CD4-positive, alpha-beta T cell (primary cell): ENCODE data around the gene C5orf24. TPM values are rescaled to one million over a fixed set of nuclear protein-coding genes. Genes with fewer than 3 reads are reported as not detected.

Experiments
- ATAC-seq: fragments of 200-7000 bp; cut with Tn5 transposase; one replicate; pipeline ENCODE4 v1.10.0; 2022; ENCODE audit warnings: mild to moderate bottlenecking; ENCODE audit not compliant: poor library complexity
- CTCF ChIA-PET: fragments of 350-600 bp; sonication (Branson Sonifier 250); formaldehyde crosslinking; loops from one replicate; lab custom pipeline; 2021; ENCODE audit warnings: antibody characterized with exemption, inconsistent platforms; lab: Charles Lee
- POLR2A ChIA-PET: fragments of 350-600 bp; sonication (Branson Sonifier 250); formaldehyde crosslinking; loops from one replicate; lab custom pipeline; 2021; ENCODE audit warnings: antibody characterized with exemption, inconsistent platforms; lab: Charles Lee
- DNase-seq, 14 experiments: peaks; one replicate each; pipeline ENCODE4 v3.0.0-alpha.2; 2013 to 2020; ENCODE audit warnings: mixed read lengths in 2 of 14
- H3K27ac ChIP-seq, 2 donors: one replicate each; pipeline versions ENCODE4 v1.5.1 to v1.7.0; 2013; ENCODE audit warnings: low read length in 2 of 2, low read depth in 1 of 2, mild to moderate bottlenecking in 1 of 2
- H3K27me3 ChIP-seq, 2 experiments: 1 replicate in 1 of 2; 2 replicates in 1 of 2; pipeline versions ENCODE4 v1.6.1 to v1.7.0; 2013; ENCODE audit warnings: low read length in 2 of 2, control low read depth in 1 of 2, mild to moderate bottlenecking in 1 of 2, moderate library complexity in 1 of 2; ENCODE audit not compliant: insufficient read depth in 2 of 2, control insufficient read depth in 1 of 2
- H3K36me3 ChIP-seq: one replicate; pipeline ENCODE4 v1.6.1; 2013; ENCODE audit warnings: low read length, control low read depth; ENCODE audit not compliant: insufficient read depth
- H3K4me1 ChIP-seq: one replicate; pipeline ENCODE4 v1.6.1; 2013; ENCODE audit warnings: low read length, control low read depth; ENCODE audit not compliant: insufficient read depth
- H3K4me3 ChIP-seq: one replicate; pipeline ENCODE4 v1.5.1; 2013; ENCODE audit warnings: mild to moderate bottlenecking, low read length, moderate library complexity
- H3K9me3 ChIP-seq, 2 experiments: 1 replicate in 1 of 2; 2 replicates in 1 of 2; pipeline versions ENCODE4 v1.6.1 to v1.7.0; 2013; ENCODE audit warnings: low read length in 2 of 2, mild to moderate bottlenecking in 2 of 2, control low read depth in 1 of 2, moderate library complexity in 1 of 2; ENCODE audit not compliant: control insufficient read depth in 1 of 2, insufficient read depth in 1 of 2
- H3K27ac Mint-ChIP-seq: one replicate; pipeline ENCODE4 v1.8.0; 2020; ENCODE audit warnings: mixed read lengths
- H3K27me3 Mint-ChIP-seq: one replicate; pipeline ENCODE4 v1.8.0; 2021; ENCODE audit warnings: mixed read lengths
- H3K36me3 Mint-ChIP-seq: one replicate; pipeline ENCODE4 v1.8.0; 2021; ENCODE audit warnings: low read depth, mixed read lengths
- H3K4me1 Mint-ChIP-seq: one replicate; pipeline ENCODE4 v1.8.0; 2021; ENCODE audit warnings: low read depth, mixed read lengths
- H3K4me3 Mint-ChIP-seq: one replicate; pipeline ENCODE4 v1.8.0; 2020; ENCODE audit warnings: mild to moderate bottlenecking, mixed read lengths
- H3K9me3 Mint-ChIP-seq: one replicate; pipeline ENCODE4 v1.8.0; 2020; ENCODE audit warnings: mixed read lengths
- intact Hi-C, 2 experiments: fragments of 100-400 bp; cut with DNase I in 1 of 2; cut with micrococcal nuclease in 1 of 2; formaldehyde crosslinking; loops; one replicate each; pipeline versions ENCODE4 v1.15.1 to v1.9.0; 2023 to 2025; cut with DNase I, micrococcal nuclease
- total RNA-seq, 174 experiments: library from RNA in 2 of 174; stranded (reverse) in 2 of 174; gene quantifications; one replicate each; pipeline ENCODE4 v1.2.3 and lab custom pipeline; 2021 to 2026
- TF ChIP-seq, protein P1 (sequence below): fragments of 200-600 bp; IDR thresholded peaks from one replicate; pipeline ENCODE4 v1.8.0; 2022; ENCODE audit warnings: antibody characterized with exemption, mild to moderate bottlenecking

Gene C5orf24
- total RNA-seq, 2 experiments from 2014 or later = 34.6 to 36.5 TPM

DNA sequence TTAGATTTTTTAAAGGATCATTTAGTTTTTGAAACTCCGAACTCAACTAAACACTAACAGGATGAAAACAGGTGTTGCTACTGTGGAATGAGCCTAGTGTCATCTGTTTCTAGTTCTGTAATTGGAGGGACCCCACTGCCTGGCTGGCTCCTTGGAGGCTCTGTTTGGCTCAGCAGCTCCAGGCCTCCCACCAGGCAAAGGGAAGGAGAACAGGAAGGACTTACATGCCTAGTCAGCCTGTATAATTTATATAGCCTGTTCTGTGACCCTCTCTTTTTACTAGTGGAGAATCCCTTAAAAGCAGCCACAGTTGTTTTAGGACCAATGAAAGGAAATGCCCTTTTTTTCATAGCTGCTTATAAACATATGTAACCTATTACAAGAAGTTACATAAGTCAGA, 21.1 kb upstream of the C5orf24 start:
- Histone ChIP-seq H3K4me1 (no peaks in the 10 kb centered on the region), H3K36me3 (peaks cover 83% of the 10 kb centered on the region), H3K4me3 (no peak overlapping the region), H3K27me3 (no peaks in the 10 kb centered on the region), H3K27ac (no peak overlapping the region), H3K9me3 (no peaks in the 10 kb centered on the region)
- H3K9me3 Mint-ChIP-seq = no peaks in the 10 kb centered on the region
- ATAC-seq (no peak), DNase-seq (no peak)
- no peaks in the 10 kb centered on the region for H3K4me1 Mint-ChIP-seq
- no peaks in the 10 kb centered on the region for H3K27me3 Mint-ChIP-seq
- CTCF ChIA-PET = interaction anchor here (1.8 kb wide), 1 partner anchor 17 kb away, joined by 4 read pairs; no protein-coding TSS in a partner anchor
- H3K4me3 Mint-ChIP-seq = no peak overlapping the region
- POLR2A ChIA-PET = no interaction called here
- TF ChIP-seq, protein P1, sequence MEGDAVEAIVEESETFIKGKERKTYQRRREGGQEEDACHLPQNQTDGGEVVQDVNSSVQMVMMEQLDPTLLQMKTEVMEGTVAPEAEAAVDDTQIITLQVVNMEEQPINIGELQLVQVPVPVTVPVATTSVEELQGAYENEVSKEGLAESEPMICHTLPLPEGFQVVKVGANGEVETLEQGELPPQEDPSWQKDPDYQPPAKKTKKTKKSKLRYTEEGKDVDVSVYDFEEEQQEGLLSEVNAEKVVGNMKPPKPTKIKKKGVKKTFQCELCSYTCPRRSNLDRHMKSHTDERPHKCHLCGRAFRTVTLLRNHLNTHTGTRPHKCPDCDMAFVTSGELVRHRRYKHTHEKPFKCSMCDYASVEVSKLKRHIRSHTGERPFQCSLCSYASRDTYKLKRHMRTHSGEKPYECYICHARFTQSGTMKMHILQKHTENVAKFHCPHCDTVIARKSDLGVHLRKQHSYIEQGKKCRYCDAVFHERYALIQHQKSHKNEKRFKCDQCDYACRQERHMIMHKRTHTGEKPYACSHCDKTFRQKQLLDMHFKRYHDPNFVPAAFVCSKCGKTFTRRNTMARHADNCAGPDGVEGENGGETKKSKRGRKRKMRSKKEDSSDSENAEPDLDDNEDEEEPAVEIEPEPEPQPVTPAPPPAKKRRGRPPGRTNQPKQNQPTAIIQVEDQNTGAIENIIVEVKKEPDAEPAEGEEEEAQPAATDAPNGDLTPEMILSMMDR = no peak
- no peak overlapping the region for H3K27ac Mint-ChIP-seq
- intact Hi-C loops = no loop called here
- H3K36me3 Mint-ChIP-seq = peaks cover 78% of the 10 kb centered on the region

DNA sequence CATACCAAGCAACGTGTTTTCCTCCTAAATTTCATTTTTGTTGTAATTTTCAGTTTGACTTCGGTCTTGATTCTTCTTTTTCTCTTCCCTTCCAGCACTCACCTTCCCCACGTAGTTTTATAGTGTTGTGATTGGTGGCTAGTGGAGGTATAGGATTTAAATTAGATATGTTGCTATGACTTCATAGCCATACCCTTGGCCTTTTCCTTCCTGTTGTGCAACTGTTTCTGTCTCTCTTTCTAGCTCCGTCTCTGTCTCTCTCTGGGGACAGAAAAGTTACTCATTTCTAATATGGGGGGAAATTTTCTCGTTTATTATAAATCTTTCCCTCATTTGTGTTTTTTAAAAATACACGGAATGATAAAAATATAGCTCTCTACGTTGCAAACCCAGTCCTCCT, 20.6 kb upstream of the C5orf24 start:
- TF ChIP-seq, protein P1 = no peak
- Mint-ChIP-seq H3K27ac (no peak overlapping the region), H3K4me3 (no peak overlapping the region), H3K36me3 (peaks cover 74% of the 10 kb centered on the region), H3K27me3 (no peaks in the 10 kb centered on the region), H3K4me1 (no peaks in the 10 kb centered on the region), H3K9me3 (no peaks in the 10 kb centered on the region)
- ChIA-PET POLR2A (no interaction called here), CTCF (interaction anchor here (1.8 kb wide), 1 partner anchor 17 kb away, joined by 4 read pairs; no protein-coding TSS in a partner anchor)
- Histone ChIP-seq H3K27me3 (no peaks in the 10 kb centered on the region), H3K36me3 (peaks cover 79% of the 10 kb centered on the region), H3K4me3 (no peak overlapping the region), H3K27ac (no peak overlapping the region), H3K9me3 (no peaks in the 10 kb centered on the region), H3K4me1 (no peaks in the 10 kb centered on the region)
- DNase-seq (no peak), ATAC-seq (no peak)
- intact Hi-C loops = no loop called here

DNA sequence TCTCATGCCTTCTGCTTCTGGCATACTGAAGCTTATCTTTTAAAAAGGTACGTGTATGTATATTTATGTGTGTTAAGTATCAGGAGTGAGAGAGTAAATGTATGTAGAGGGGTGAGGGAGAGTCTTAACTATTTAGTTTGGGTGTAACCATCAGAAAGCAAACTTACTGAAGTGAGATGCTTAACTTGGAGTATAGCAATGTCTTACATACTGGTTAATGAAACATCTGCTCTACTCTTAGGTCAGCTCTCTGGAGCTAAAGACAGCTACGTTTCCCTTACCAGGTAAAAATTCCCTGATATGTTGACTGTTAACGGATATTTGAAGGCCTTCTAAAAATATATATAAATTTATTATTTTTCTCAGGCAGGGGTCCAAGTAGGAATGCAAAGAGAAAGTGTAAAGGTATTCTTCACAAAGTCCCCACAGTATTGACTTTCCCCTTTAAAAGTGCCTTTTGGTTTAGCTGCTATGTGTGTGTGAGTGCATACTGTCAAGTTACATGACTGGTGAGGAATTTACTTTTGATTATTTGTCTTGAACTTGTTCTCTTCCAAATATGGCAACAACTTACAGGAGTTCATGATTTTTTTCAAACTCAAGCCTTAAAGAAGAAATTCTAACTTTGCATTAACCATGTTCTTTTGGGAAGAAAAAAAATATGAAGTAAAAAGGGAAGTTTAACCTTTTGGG, 12.3 kb upstream of the C5orf24 start:
- no peak for ATAC-seq
- no peak overlapping the region for H3K4me3 ChIP-seq
- POLR2A ChIA-PET = interaction anchor here (0.6 to 1.6 kb wide), 2 partner anchors 71 to 1485 kb away, joined by 3 to 4 read pairs; no protein-coding TSS in a partner anchor
- no peak for DNase-seq
- no peaks in the 10 kb centered on the region for H3K4me1 Mint-ChIP-seq
- H3K27me3 Mint-ChIP-seq = no peaks in the 10 kb centered on the region
- H3K36me3 Mint-ChIP-seq = peaks cover 37% of the 10 kb centered on the region
- no peaks in the 10 kb centered on the region for H3K9me3 Mint-ChIP-seq
- H3K9me3 ChIP-seq = no peaks in the 10 kb centered on the region
- no peak overlapping the region for H3K27ac ChIP-seq
- intact Hi-C loops = no loop called here
- no peak overlapping the region for H3K4me3 Mint-ChIP-seq
- CTCF ChIA-PET = no interaction called here
- no peaks in the 10 kb centered on the region for H3K4me1 ChIP-seq
- no peaks in the 10 kb centered on the region for H3K27me3 ChIP-seq
- TF ChIP-seq, protein P1 = no peak
- peaks cover 41% of the 10 kb centered on the region for H3K36me3 ChIP-seq
- no peak overlapping the region for H3K27ac Mint-ChIP-seq
